Kidney capillary endothelial cell (primary cell): Measurements from ENCODE around the gene OSBP2.

ENCODE experiments used
- DNase-seq: peaks from one replicate; pipeline ENCODE4 v3.0.0-alpha.2; 2018; ENCODE audit warnings: low spot score

OSBP2 gene

DNA sequence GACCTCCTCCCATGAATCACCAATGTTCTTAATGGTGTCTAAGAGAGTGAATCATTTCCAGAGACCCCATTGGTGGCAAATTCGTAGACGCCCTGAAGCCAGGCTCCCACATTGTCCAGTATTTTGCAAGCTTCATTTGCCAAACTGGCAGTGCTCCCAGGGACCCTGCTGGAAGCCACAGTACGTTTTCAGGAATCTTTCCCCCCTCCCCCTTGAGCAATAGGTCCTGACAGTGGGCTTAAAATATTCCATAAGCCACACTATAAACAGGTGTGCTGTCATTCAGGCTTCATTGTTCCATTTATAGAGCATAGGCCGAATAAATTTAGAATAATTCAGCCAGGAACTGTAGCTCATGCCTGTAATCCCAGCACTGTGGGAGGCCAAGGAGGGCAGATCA, 148.6 kb downstream of the OSBP2 start:
- DNase-seq = no peak

DNA sequence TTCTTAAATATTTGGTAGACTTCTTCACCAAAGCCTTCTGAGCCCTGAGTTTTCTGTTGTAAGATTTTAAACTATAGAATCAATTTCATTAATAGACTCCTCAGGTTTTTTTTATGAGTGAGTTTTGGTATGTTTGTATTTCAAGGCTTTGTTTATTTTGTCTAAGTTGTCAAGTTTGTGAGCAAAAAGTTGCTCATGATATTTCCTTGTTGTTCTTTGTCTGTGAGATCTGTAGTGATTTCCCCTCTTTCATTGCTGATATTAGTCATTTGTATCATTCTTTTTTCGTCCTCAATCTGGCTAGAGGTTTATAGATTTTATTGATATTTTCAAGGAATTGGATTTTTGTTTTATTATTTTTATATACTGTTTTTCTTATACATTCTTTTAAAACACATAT, 152.9 kb downstream of the OSBP2 start:
- DNase-seq = no peak

DNA sequence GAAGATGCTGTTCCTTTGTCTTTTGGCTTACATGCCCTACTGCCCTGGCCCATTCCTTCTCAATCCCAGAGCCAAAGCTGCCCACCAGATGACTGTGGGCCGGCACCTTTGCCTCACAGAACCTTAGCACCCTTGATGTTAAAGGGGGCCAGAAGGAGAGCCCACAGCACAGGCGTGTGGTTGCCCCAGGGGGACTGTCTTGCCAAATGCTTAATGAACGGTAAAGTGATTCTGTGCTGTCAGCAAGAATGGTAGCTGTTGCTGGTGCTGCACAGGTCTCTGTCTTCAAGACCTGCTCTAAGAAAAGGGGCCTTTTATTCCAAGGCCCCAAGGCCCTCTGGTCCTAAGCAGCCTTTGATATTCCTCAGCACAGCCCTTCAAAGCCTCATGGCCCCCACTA, 160.6 kb downstream of the OSBP2 start:
- no peak for DNase-seq

- DNase-seq = no peak
Measured at GRCh38 chr22:30855677-30856518, 161.2 kb downstream of the OSBP2 start.

DNA sequence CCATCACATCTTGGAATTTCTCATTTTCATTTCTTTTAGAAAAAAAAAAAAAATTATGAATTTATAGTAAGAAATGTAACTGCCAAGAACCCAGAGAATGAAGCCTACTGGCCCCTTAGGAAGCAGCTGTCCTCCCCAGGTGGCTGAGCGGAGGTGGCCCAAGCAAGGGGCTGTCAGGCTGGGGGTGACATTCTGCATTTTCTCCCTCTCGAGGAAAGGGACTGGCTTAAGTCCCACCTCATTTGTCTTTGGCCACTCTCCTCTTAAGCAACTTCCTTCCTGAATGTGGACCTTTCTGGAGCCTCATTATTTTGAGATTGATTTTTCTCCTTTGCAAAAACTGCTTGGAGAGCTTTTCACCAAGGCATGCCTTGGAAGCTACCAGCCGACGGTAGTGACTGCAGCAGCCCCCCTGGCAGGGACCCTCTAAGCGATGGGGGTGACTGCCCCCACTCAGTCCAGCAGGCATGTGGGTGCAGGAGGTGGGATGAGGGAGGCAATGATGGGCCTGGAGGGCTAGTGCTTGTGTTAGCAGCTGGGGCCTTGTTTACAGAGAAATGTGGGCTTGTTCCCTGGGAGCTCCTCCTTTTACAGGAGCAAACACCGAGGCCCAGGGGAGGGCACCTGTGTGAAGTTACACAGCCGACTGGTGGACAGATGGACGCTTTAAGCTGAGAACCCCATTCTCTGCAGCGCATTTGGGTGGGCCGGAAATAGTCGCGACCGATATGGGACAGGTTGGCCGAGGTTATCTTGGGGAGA, 162.2 kb downstream of the OSBP2 start:
- DNase-seq = no peak

- DNase-seq = no peak
Measured at GRCh38 chr22:30857791-30858190, 163.1 kb downstream of the OSBP2 start.

GRCh38 chr22:30858976-30859713, 164.5 kb downstream of the OSBP2 start:
- no peak for DNase-seq

DNA sequence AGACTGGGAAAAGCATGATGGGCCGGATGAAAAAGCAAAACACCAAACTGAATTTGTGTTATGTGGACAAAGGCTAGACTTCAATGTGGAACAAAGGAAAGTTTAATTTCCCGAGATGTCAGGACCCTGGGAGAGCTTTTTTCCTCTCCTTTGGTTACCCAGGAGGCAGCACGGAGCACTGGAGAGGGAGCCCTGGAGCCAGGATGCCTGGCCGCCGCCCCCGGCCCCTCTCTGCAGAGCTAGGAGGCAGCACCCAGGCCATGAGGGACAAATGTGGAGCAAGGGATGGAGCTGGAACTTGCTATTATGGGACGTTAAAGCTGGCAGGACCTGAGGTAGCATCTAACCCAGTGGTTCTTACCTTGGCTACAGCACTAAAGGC, 165.0 kb downstream of the OSBP2 start:
- no peak for DNase-seq

DNA sequence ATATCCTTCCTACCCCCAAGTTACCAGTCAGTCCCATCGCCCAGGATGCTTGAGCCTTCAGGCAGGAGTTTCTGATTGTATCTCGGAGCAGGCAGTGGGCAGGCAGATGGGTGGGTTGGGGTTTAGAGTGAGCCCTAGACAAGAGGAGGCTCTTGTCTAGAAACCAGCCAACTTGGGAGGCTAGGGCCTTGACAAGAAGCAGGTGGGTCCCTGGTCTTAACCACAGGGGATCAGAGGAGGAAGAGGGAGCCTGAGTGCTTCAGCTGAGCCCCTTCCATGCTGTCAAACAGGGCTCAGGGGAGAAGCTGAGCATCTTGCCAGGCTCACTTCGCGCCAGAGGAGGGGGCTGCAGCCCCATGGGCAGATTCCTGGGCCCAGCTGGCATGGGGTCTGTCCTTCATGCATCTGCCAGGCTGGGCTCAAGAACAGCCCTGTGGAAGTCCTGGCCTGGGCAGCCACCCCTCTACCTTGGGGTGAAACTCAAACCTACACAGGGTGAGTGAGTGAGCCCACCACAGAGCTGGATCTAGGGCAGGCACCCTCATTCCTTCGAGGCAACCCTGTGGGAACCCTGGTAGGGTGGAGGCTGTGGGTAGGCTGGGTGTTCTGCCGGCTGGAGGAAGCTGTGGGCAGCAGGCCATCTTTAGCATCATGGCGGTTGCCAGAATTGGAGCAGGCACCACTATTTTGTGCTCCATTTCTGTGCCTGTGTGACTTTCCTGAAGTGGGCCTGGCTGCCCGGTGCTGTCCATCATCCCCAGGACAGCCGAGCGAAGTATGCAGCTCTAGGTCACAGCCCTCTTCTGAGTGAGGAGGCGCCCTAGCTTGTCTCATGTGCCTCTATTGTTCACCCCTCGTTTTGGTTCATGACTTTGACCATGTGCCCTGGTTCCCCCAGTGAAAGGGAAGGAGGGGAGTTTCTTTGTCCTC, 165.8 kb downstream of the OSBP2 start:
- no peak for DNase-seq

GRCh38 chr22:30861131-30861530, 166.5 kb downstream of the OSBP2 start:
- DNase-seq = no peak

DNA sequence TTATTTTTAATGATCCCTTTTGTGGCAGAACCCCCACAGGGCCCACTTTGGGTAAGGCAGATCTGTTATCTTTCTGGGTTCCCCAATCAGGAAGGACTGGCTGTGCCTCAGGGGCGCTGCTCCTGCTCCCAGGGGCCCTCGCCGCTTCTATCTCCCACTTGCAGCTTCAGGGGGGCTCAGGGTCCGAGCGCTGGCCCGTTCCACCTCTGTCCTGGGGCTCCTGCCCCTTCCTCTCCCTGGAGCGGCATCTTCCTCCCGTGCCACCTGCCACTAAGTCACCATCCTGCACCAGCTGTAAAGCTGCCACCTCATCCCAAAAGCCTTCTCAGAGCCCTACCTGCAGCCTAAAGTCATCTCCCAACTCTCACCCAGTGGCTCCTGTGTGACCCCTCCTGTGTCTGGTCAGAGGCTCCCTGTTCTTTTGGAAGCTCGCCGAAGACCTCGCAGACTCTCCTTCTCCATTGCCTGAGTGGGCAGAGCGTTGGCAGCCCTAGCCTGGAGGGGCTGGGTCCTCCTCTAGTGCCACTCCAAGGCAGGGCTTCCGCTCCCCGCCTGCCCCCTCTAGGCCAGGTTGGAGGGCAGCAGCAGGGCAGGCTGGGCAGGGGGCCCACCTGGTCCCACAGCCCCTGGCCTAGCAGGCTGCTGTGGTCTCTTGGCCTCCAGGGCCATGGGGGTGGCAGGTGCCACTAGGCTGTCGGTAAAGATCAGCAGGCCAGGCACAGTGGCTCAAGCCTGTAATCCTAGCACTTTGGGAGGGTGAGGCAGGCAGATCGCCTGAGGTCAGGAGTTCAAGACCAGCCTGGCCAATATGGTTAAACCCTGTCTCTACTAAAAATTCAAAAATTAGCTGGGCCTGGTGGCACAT, 167.2 kb downstream of the OSBP2 start:
- DNase-seq = no peak

DNA sequence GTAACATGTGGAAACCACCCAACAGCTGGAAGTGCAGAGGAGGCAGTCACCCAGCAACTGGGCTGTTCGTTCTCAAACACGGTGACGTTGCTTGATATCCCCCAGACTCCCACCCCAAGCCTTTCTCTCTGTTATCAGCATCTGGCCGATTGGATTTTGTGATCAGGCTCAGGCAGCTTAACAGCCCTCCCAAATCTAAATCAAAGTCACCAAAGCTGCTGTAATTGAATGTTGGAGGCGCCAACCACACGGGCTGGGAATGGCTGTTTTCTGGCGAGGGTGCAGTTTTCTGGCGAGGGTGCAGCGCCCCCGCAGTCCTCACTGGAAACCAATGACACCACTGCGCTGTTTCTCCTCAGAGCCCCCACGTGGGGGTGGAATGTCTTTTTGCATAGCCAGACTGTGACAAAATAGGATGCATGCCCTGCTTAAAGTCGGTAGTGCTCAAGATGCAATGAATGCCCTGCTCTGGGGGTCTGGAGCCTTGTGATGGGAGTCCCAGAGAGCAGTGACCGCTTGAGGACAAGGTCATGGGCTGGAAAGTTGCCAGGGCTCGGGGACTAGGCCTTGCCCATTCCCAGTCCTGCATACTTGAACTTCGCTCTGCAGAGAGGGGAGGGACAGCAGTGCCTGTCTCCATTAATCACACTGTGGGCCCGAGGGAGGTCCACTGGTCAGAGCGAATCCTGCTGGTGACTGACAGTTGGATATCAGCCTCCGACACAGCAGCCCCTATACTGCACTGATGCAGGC, 168.6 kb downstream of the OSBP2 start:
- no peak for DNase-seq

- DNase-seq = no peak
Measured at GRCh38 chr22:30864441-30865420, 170.1 kb downstream of the OSBP2 start.

DNA sequence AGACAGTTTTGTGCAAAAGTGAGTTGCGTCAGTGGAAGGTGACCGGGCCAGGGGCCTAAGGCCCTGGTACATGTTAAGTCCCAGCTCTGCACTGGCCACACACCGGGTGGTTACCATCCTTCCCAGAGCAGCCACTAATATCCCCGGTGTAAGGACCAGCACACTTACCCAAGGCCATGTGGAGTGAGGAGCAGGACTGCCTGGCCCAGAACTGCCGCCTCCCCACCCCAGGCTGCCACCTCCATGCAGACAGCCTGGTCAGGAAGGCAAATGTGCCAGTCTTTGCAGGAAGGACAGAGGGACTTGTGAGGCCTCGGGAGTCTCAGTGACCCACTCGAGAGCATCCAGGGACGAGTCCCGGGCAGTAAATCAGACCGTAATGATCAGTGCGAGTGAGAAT, 171.0 kb downstream of the OSBP2 start:
- DNase-seq = no peak

GRCh38 chr22:30866216-30866615, 171.5 kb downstream of the OSBP2 start:
- no peak for DNase-seq

GRCh38 chr22:30866811-30867271, 172.2 kb downstream of the OSBP2 start:
- DNase-seq = peak; percentile 92

DNA sequence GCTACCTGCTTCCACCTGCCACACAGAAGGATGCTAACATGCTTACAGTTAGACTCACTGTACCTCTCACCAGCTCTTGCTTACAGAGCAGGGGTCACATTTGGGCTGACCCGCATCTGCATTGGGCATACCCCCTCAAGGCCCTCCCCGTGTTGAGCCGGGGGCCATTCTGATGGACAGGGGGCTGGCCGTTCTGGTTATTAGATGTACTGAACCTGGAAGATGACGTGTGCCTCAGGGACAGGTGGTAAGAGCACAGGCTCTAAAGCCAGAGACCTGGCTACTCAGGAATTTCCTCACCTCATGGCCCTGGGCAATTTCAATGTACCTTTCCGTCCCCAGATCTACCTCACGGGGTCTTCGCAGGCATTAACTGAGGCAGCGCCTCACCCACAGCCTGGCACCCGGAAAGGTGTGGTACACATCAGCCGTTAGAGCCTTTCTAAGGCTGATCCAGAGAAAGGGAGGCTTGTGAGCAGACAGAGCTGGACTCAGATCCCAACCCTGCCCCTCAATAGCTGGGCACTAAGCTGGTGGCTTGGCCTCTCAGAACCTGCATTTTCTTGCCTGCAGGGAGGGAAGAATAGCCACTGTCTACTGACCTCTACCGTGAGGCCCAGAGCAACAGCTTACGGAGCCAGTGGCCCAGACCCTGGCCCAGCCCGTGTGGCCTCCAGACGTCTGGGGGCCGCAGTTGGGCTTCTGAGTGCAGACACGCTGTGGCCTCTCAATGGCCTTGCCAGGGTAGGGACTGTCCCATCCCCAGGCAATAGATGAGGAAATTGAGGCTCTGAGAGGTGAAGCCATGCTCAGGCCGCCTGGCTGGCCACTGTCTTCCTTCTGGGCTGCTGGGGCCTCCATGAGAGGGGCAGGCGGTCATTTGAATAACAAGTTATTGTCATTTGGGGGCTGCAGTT, 173.3 kb downstream of the OSBP2 start:
- DNase-seq = no peak
